Measurements from ENCODE around the gene SNX5.

SNX5 gene

GRCh38 chr20:17940224-17940971 is 28.2 kb downstream of the SNX5 start:
- peak; percentile 50 for DNase-seq (ENCODE audit: low spot score)

- DNase-seq (ENCODE audit: low spot score): peak; percentile 27
Measured at GRCh38 chr20:17939622-17940223, 28.9 kb downstream of the SNX5 start.

DNA sequence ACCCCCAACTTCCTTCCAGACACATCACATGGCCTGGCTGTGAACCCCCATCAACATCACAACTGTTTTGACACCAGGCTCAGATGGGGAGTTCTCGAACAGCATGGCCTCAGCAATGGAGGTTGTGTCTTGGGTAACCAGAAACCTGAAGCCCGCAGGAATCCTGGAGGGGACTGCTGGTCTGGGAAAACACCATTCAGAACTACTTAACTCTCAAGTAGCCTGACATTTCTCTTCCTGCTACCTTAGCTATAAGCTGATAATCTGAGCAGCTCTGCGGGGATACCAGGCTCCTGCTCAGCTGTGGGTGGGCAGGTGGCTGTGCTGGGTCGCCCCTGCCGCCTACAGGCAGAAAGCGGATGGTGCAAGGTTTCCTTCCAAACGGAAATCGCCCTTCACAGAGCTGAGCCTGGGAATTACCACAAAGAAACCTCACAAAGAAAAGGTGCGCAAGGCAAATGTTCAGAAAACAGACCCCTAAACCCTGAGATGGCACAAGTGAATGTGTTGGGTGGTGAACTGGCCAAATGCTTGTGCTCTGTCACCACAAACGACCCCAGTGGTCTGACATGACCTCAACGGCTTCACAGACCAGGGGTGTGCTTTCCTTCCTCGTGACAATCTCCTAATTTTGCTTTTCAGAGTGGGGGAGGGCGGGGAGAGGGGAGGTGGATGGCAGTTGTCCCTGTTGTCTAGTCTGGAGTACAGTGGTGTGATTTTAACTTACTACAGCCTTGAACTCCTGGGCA is 29.5 kb downstream of the SNX5 start:
- DNase-seq (ENCODE audit: low spot score): peak; percentile 81

DNA sequence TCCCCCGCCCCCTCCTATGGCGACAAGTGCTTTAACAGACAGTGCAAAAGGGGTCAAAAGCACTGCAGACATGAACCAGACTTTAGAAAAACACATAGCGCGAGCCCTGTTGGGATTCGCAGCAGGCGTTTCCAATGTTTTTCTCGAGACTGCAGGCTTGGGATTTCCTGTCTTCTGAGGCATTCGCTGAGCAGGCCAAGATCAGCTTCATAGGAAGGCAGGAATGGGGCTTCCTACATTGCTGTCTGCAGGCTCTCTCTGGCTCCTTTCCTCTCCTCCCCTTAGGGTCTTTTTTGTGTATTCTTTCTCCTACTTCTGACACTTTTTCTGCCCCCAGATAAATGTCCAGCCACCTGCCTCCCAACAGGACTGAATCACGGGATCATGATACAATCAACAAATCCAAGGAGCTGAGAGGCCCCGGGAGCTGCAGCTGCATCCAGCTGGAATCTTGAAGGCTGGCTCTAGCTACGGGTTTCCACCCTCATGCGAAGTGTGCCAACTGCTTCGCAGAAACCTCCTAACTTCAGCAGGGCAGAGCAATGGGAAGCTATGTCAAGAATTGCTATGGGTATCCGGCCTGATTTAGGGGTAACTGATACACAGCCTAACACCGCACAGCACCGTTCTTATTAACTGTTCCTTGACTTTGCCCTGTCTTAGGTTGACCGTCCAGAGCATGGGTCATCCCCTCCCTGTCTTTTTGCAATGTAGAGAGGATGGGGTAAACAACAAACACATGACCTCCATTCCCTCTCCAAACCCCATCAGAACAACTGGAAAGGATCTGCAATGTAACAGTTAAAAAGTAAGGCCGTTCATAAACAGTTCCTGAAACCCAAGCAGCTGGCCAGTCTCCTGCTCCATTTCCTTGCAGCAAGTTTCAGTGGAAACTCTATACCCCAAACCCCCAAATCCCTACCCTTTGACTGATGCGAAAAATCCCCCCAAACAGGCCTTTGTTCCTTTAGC is 31.5 kb downstream of the SNX5 start:
- DNase-seq (ENCODE audit: low spot score): no peak

DNA sequence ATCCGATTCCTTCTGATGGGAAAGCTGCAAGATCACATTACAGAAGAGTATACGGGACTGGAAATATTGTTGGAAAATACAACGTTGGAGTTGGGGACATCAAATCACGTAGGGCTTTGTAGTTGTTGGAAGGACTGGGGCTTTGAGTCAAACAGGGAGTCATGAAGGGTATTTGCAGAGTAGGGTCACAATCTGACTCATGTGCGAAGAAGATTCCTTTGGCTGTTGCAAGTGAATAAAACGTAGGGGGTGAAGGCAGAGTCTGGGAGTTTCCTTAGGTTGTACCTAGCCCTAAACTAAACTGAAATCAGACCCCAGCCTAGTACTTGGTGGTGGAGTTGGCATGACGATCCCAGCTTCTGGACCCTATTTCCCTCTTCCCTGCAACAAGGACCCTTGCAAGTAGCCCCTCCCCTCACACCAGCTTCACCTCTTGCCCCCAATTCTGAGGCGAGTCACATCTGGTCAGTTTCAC is 32.3 kb downstream of the SNX5 start:
- DNase-seq (ENCODE audit: low spot score): no peak

DNA sequence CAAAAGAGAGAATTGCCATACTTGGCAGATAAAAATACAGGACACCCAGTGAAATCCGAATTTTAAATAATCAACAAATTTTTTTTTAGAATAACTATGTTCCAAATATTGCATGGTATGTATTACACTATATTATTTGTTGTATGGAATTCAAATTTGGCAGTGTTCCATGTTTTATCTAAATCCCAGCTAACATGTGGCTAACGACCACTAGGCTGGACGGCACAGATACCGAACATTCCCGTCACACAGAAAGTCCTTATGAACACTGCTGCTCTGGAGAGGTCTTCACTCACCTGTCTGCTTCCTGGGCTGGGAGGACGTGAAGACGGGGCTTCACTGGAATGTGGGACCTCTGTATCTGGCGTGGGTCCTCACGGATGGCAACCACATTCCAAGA is 32.8 kb downstream of the SNX5 start:
- no peak for DNase-seq (ENCODE audit: low spot score)

DNA sequence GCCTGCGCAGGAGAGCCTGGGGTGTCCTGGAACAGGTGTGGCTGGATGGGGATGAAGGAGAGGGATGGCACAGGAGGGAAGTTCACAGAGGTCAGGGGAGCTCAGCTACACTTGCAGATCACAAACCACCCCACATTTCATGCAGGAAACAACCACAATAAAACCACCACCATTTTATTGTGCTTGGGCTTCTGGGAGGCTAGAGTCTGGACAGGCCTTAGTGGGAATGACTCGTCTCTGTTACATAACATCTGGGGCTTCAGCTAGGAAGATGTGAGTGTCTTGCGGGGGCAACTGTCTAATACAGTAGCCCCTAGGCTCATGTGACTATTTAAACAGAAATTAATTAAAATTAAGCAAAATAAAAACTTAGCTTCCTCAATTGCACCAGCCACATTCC is 33.4 kb downstream of the SNX5 start:
- no peak for DNase-seq (ENCODE audit: low spot score)

DNA sequence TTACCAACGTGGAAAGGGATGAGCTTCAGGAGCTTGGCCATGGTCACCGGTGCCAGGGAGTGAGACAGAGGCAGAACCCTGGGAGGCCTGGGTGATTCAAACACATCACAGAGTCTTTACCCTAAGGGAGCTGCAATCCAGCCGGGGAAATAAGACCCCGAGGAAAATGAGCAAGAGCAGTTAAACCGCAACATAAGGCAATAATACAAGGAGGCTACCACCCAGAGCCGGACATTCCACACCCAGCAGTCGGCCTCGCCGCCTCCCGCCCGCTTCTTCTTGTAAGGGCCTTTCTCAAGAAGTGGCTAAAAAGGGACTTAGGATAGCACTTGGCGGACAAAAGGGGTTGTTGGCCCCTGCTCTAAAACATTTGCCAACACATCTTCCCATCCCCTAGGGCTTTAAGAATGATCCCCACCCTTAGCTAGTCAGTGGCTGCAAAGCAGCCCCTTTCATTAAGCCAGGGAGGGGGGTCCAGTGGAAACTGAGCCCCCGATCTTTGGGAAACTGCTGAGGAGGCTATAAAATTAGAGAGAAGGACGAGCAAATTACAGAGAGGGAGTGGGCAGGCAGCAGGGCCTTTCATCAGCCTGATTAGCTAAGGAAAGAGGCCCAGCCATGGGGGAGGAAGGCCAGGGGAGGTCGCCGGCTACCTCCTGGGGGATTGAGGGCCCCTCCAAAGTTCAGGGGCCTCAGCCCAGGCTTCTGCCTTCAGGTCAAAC is 34.3 kb downstream of the SNX5 start:
- DNase-seq (ENCODE audit: low spot score): no peak

- no peak for DNase-seq (ENCODE audit: low spot score)
Measured at GRCh38 chr20:17933711-17934110, 34.9 kb downstream of the SNX5 start.

DNA sequence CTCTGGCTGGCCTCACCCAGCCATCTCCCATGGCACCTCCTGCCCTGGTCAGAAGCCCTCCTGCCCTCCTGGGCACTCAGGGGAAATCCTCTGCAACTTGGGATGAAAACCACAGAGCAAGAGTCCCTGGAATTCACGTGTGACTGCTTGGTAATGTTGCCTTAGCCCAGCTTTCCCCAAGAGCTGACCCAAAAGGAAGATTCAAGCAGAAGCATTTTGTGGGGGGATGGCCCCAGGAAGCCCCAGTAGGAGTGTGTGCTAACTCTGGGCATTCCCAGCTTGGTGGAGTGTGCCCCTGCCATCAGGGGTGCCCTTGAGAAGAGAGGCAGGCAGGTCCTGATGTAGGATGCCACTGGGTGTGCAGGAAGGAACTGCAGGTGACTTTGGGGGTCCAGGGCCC is 35.5 kb downstream of the SNX5 start:
- no peak for DNase-seq (ENCODE audit: low spot score)

GRCh38 chr20:17932396-17932795 is 36.2 kb downstream of the SNX5 start:
- DNase-seq (ENCODE audit: low spot score): no peak

DNA sequence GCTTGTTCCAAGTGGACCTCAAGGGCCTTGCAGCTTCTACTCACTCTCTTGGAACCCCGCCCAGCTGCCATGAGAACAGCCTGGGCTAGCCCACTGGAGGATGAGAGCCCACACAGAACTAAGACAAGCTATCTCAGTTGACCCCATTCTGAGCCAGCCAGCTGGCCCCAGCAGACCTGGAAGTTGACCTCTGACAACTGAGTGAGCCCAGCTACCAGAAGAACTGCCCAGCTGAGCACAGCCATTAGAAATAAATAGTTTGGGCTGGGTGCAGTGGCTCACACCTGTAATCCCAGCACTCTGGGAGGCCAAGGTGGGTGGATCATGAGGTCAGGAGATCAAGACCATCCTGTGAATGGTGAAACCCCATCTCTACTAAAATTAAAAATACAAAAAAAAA is 37.1 kb downstream of the SNX5 start:
- no peak for DNase-seq (ENCODE audit: low spot score)

DNA sequence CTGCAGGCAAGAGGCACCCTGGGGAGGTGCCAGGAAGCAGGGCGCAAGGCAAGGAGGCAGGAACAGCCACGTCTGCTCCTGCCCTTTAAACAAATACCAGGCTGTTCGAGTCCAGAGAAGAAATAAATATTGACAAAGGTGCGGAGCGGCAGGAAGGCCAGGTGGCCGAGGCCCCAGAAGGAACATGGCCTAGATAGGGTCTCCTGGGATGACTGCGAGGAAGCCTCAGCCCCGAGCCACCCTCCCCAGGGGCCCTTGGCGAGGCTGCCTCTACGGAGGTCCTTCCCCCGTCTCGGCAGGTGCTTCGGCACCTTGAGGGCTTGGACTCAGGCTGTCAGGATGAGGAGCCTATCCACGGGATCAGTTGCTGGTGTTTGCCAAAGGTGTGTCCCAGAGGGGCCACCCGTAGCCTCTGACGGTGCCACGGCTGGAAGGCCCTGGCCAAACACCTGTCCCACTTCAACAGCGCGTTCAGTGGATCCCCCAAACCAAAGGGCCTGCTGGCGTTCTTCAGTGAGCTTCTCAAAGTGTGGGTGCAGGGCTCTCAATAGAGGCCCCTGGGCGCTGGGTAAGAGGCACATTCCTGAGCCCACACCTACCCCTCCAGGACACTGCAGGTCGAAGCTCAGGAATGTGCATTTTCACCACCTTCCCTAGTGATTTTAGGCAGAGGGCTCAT is 39.8 kb downstream of the SNX5 start:
- DNase-seq (ENCODE audit: low spot score): no peak

DNA sequence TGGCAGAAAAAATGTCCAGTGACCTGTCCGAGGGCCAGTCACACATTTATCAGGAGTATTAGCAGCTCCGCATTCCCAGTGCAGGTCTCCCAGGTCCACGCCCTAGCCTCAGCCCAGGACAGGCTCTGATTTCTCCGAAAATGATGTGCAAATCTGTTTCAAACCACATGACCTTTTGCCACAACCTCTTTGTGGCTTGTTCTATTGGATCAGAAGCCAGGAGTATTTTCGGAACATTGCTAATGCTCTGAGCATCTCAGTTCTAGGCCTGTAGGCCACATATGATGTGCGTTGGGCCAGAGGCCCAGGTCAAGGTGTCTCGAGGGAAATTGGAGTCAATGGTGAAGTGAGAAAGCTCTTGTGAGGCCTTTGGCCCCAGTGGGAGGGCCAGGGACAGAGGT is 40.4 kb downstream of the SNX5 start:
- DNase-seq (ENCODE audit: low spot score): no peak

DNA sequence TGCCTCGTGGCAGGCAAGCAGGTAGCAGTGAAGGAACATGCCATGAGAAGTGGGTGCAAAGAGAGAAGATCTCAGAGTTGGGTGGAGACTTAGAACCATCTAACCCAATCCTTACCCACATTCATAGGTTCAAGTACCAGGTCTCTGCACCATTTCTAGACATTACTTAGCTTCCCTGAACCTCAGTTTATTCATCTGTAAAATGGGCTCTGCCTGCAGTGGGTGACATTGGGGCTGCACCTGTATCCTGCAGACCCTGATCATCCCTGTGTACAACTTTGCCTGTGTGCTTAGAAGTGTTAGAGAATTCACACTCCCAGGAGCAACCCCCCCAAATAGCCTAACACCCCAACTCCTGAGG is 42.7 kb downstream of the SNX5 start:
- no peak for DNase-seq (ENCODE audit: low spot score)

DNA sequence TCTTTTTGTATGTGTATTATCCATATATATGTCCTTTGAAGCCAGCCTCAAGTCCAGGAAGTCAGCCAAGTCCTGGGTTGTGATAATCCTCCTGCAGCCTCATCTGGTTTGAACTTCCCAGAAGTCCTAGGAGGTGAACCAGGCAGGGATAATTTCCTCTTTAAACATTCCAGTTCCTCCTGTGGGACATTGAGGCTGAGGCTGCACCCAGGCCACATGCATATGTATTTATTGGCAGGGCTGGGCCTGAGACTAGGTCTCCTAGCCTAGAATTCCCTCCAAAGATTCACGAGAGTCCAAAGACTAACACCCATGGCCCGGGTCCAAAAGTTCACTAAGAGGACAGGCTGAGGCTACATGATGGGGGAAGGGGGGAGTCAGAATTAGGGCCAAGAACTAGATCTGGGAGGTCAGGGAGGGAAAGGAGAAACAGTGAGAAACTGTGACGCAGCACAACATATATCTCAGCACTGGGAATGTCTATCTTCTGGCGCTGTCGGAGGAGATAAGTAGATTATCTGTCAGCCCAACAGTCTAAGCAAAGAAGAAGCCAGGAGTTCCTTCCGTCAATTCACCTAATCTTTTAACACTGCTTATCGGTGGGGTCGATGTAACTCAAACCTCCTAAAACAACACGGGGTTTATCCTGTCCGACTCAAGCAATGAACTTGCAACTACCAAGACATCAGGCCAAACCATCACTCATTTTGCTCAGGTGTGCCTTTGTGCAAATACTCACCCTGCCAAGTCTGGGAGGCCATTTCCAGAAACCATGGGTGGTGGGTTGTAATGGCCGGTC is 43.3 kb downstream of the SNX5 start:
- no peak for DNase-seq (ENCODE audit: low spot score)

- DNase-seq (ENCODE audit: low spot score): no peak
Measured at GRCh38 chr20:17921774-17922173, 46.8 kb downstream of the SNX5 start.

DNA sequence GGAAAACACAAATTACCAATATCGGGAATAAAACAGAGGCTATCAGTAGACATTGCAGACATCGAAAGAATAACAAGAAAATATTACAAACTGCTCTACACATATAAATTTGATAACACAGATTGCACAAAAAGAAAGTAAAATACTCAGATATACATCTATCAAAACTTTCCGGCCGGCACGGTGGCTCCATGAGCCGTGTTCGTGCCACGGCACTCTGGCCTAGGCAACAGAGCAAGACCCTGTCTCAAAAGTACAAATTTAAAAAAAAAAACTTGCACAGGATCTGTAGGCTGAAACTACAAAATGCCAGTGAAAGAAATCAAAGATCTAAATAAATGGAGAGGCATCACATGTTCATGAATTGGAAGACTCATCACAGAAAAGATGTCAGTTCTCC is 49.4 kb downstream of the SNX5 start:
- DNase-seq (ENCODE audit: low spot score): no peak

- DNase-seq (ENCODE audit: low spot score): no peak
Measured at GRCh38 chr20:17917832-17918618, 50.6 kb downstream of the SNX5 start.

All from cerebellar cortex (tissue), 1 donor.